GM12878 (cell line): ENCODE results near the gene TCERG1L. TPM values are rescaled to one million over a fixed set of nuclear protein-coding genes. Genes with fewer than 3 reads are reported as not detected.

Experiments used
- ATAC-seq: fragments of 200-7000 bp; cut with Tn5 transposase; 3 replicates; pipeline ENCODE4 v1.9.1; 2020; ENCODE audit warnings: mild to moderate bottlenecking, moderate library complexity
- BruUV-seq: library from RNA; stranded (reverse); fragments of 400-500 nt; replicated peaks from 2 replicates; lab custom pipeline; 2021; lab: Mats Ljungman, UMichigan
- CTCF ChIA-PET: fragments of 300-600 bp; sonication (Branson Sonifier 250); formaldehyde crosslinking; extraction: SDS; loops from one replicate; lab custom pipeline; 2021; ENCODE audit warnings: inconsistent platforms; lab: Yijun Ruan, JAX
- POLR2A ChIA-PET: fragments of 350-600 bp; formaldehyde crosslinking; extraction: SDS; loops from one replicate; lab custom pipeline; 2021; ENCODE audit warnings: inconsistent platforms; lab: Charles Lee
- RAD21 ChIA-PET: fragments of 300-600 bp; sonication (Branson Sonifier 250); formaldehyde crosslinking; loops from one replicate; lab custom pipeline; 2023; ENCODE audit warnings: antibody characterized with exemption; ENCODE audit not compliant: unreplicated experiment; lab: Charles Lee
- SMC1A ChIA-PET: fragments of 300-600 bp; sonication (Branson Sonifier 250); formaldehyde crosslinking; loops from one replicate; lab custom pipeline; 2023; ENCODE audit not compliant: unreplicated experiment, uncharacterized antibody; lab: Charles Lee
- DNase-seq: peaks from one replicate; pipeline ENCODE4 v3.0.0-alpha.2; 2011; ENCODE audit warnings: low read depth, low spot score
- FAIRE-seq: peaks from 3 replicates; lab custom pipeline; 2011; peaks lifted over from hg19 to GRCh38; lab: Jason Lieb, UNC
- H2AFZ ChIP-seq: 2 replicates; pipeline ENCODE4 v1.6.0; 2011; ENCODE audit warnings: low read depth, low read length, control low read depth; ENCODE audit not compliant: control insufficient read depth
- H3K27ac ChIP-seq: 2 replicates; pipeline ENCODE4 v1.5.1; 2011; ENCODE audit warnings: control low read depth; ENCODE audit not compliant: control insufficient read depth, insufficient read depth
- H3K27me3 ChIP-seq, 2 experiments: replicated peaks in 1 of 2; 2 replicates each; pipeline versions ENCODE4 v1.6.0 to v1.6.1; 2011; ENCODE audit warnings: low read length in 1 of 2; ENCODE audit not compliant: control insufficient read depth in 2 of 2, insufficient read depth in 2 of 2
- H3K36me3 ChIP-seq, 2 experiments: 2 replicates each; pipeline ENCODE4 v1.5.1; 2011; ENCODE audit warnings: low read length in 1 of 2; ENCODE audit not compliant: control insufficient read depth in 2 of 2, insufficient read depth in 2 of 2
- H3K4me1 ChIP-seq: 2 replicates; pipeline ENCODE4 v1.6.1; 2011; ENCODE audit warnings: mild to moderate bottlenecking, low read length, moderate library complexity, mixed read lengths; ENCODE audit not compliant: control insufficient read depth, insufficient read depth
- H3K4me2 ChIP-seq: 2 replicates; pipeline ENCODE4 v1.6.0; 2011; ENCODE audit warnings: control low read depth; ENCODE audit not compliant: control insufficient read depth, insufficient read depth
- H3K4me3 ChIP-seq: fragments of 200-600 bp; sonication (generic); 2 replicates; pipeline ENCODE4 v1.5.1; 2016
- H3K79me2 ChIP-seq: 2 replicates; pipeline ENCODE4 v1.6.0; 2011; ENCODE audit warnings: low read length; ENCODE audit not compliant: control insufficient read depth, insufficient read depth
- H3K9ac ChIP-seq: 2 replicates; pipeline ENCODE4 v1.8.0; 2011; ENCODE audit warnings: low read length, control low read depth, mixed read lengths; ENCODE audit not compliant: control insufficient read depth, insufficient read depth
- H3K9me3 ChIP-seq: replicated peaks from 3 replicates; pipeline ENCODE4 v1.5.1; 2011; ENCODE audit warnings: mild to moderate bottlenecking, low read length; ENCODE audit not compliant: control insufficient read depth, insufficient read depth
- H4K20me1 ChIP-seq: 2 replicates; pipeline ENCODE4 v1.6.0; 2011; ENCODE audit not compliant: control insufficient read depth, insufficient read depth
- BACH1 ChIP-seq: fragments of 450-650 bp; IDR thresholded peaks from 2 replicates; pipeline ENCODE4 v1.6.1; 2017; ENCODE audit warnings: mild to moderate bottlenecking, borderline replicate concordance
- BHLHE40 ChIP-seq, 2 experiments: fragments of 450-650 bp in 1 of 2; IDR thresholded peaks; 2 replicates each; pipeline ENCODE4 v1.6.1; 2011 to 2017; ENCODE audit warnings: low read depth in 2 of 2, borderline replicate concordance in 1 of 2, improper control_type of control experiment in 1 of 2, low read length in 1 of 2, mild to moderate bottlenecking in 1 of 2
- CBFB ChIP-seq: IDR thresholded peaks from 2 replicates; pipeline ENCODE4 v1.6.1; 2016; ENCODE audit warnings: antibody characterized with exemption, low read depth
- CBX3 ChIP-seq: fragments of 200-600 bp; sonication (generic); IDR thresholded peaks from 2 replicates; pipeline ENCODE4 v1.6.1; 2016; ENCODE audit warnings: low read depth, borderline replicate concordance
- EZH2 ChIP-seq: IDR thresholded peaks from 2 replicates; pipeline ENCODE4 v1.6.1; 2012; ENCODE audit warnings: low read depth, mild to moderate bottlenecking, control low read depth, inconsistent platforms, low read length, borderline replicate concordance; ENCODE audit not compliant: control insufficient read depth
- FOXM1 ChIP-seq: IDR thresholded peaks from 2 replicates; pipeline ENCODE4 v1.6.1; 2012; ENCODE audit warnings: low read depth, mild to moderate bottlenecking, inconsistent platforms, low read length, moderate library complexity
- GABPA ChIP-seq: IDR thresholded peaks from 2 replicates; pipeline ENCODE4 v1.6.1; 2014; ENCODE audit warnings: antibody characterized with exemption, low read depth, mild to moderate bottlenecking, inconsistent platforms
- IRF4 ChIP-seq: IDR thresholded peaks from 2 replicates; pipeline ENCODE4 v1.6.1; 2011; ENCODE audit warnings: low read depth, low read length
- JUNB ChIP-seq: IDR thresholded peaks from 2 replicates; pipeline ENCODE4 v1.6.1; 2016; ENCODE audit warnings: antibody characterized with exemption, mild to moderate bottlenecking
- KLF5 ChIP-seq: fragments of 450-650 bp; IDR thresholded peaks from 2 replicates; pipeline ENCODE4 v1.6.1; 2014; ENCODE audit warnings: mild to moderate bottlenecking; ENCODE audit not compliant: partially characterized antibody
- ZBED1 ChIP-seq: IDR thresholded peaks from 2 replicates; pipeline ENCODE4 v1.6.1; 2016; ENCODE audit warnings: borderline replicate concordance
- whole genome bisulfite sequencing: methylation state at CpG from one replicate; pipeline ENCODE4 v1.1.6; 2016; ENCODE audit warnings: low lambda C conversion rate; ENCODE audit not compliant: insufficient replicate concordance, insufficient coverage; ENCODE audit errors: missing lambda C conversion rate; 5-methylcytosine and 5-hydroxymethylcytosine counted together
- in situ Hi-C: fragments of 300-500 bp; cut with MboI; formaldehyde crosslinking; loops from 9 replicates; pipeline ENCODE4 v1.14.3; 2018; ENCODE audit warnings: mixed read lengths
- intact Hi-C: fragments of 100-400 bp; cut with micrococcal nuclease; formaldehyde crosslinking; loops from one replicate; pipeline ENCODE4 v1.14.2; 2022; ENCODE audit not compliant: unreplicated experiment
- polyA plus RNA-seq, 11 experiments: library from polyadenylated mRNA; depleted of rRNA in 4 of 11; unstranded in 6 of 11; stranded (reverse) in 5 of 11; fragments of >200 nt; fragmentation: Nextera tagmentation in 4 of 11; fragmentation: Illumina TruSeq in 1 of 11; extraction: Ambion mirVana in 4 of 11; extraction: Trizol in 1 of 11; gene quantifications; 1 replicate in 1 of 11; 2 replicates in 10 of 11; pipeline versions ENCODE4 v1.2.1 to v1.2.3, GENCODE V29; 2011 to 2016; ENCODE audit warnings: inconsistent platforms in 2 of 11, missing spikeins in 2 of 11, low read depth in 1 of 11
- total RNA-seq, 4 experiments: library from RNA; depleted of rRNA in 3 of 4; stranded (reverse); fragments of >200 nt in 3 of 4; fragmentation: Illumina TruSeq in 1 of 4; extraction: Trizol in 1 of 4; gene quantifications; 2 replicates each; pipeline versions ENCODE4 v1.2.1 to v1.2.3, GENCODE V29; 2013 to 2021
- TF ChIP-seq, protein P1 (sequence below): IDR thresholded peaks from 2 replicates; pipeline ENCODE4 v1.6.1; 2011; ENCODE audit warnings: borderline replicate concordance, low read depth, mild to moderate bottlenecking, moderate library complexity, low read length; ENCODE audit not compliant: insufficient read depth, poor library complexity, severe bottlenecking
- TF ChIP-seq, protein P2 (sequence below): IDR thresholded peaks from 2 replicates; pipeline ENCODE4 v1.6.1; 2012; ENCODE audit warnings: low read length, inconsistent platforms
- TF ChIP-seq, protein P3 (sequence below): fragments of 450-650 bp; IDR thresholded peaks from 2 replicates; pipeline ENCODE4 v1.6.1; 2017; ENCODE audit warnings: mild to moderate bottlenecking, low read depth, inconsistent platforms; ENCODE audit not compliant: poor library complexity, severe bottlenecking
- TF ChIP-seq, protein P4 (sequence below): IDR thresholded peaks from 2 replicates; pipeline ENCODE4 v1.6.1; 2011; ENCODE audit warnings: low read depth, low read length, improper control_type of control experiment, borderline replicate concordance
- TF ChIP-seq, protein P5 (sequence below): IDR thresholded peaks from 2 replicates; pipeline ENCODE4 v1.6.1; 2011; ENCODE audit warnings: low read depth, mild to moderate bottlenecking, low read length, moderate library complexity, borderline replicate concordance; ENCODE audit errors: extremely low read depth

TCERG1L gene
- total and polyA plus RNA-seq, 10 of the 15 experiments (the other 5 are each of a cell fraction or from before 2014, with no cell fraction given) = not detected

DNA sequence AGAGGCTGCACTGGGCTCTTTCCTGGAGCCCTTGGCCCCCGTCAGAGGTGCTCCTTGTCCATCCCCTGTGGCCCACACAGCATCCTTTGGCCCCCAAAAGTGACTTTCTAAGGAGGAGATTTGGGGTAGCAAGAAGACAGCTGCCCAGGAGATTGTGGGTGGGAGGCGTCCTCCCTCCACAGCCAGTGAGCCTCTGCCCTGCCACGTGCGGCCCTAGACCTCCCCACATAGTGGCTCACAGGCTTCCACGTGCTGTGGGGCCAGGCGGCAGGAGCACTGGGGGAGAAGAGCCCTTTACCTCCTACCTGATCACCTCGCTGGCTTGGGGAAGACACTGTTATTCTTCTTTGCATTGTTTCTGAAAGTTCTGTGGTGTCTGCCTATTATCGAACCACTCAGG, 178.8 kb downstream of the TCERG1L start:
- H3K27ac ChIP-seq = no peak overlapping the region
- SMC1A ChIA-PET = no interaction called here
- no peak overlapping the region for H3K9ac ChIP-seq
- BruUV-seq = no TSS peak
- no peaks in the 10 kb centered on the region; the same call in 2 of the 3 replicates for H3K9me3 ChIP-seq
- POLR2A ChIA-PET = no interaction called here
- 8% methylated on average over 7 of the region's 8 CpGs for WGBS
- no peaks in the 10 kb centered on the region for H3K27me3 ChIP-seq
- no peak for FAIRE-seq
- RAD21 ChIA-PET = no interaction called here
- ATAC-seq = no peak
- no peak overlapping the region for H3K4me3 ChIP-seq
- no peaks in the 10 kb centered on the region for H3K36me3 ChIP-seq
- no peaks in the 10 kb centered on the region for H3K4me1 ChIP-seq
- no peak overlapping the region for H2AFZ ChIP-seq
- in situ Hi-C loops (no loop called here), intact Hi-C loops (no loop called here)
- DNase-seq = no peak
- H3K4me2 ChIP-seq = no peak overlapping the region
- no peaks in the 10 kb centered on the region for H3K79me2 ChIP-seq
- H4K20me1 ChIP-seq = no peaks in the 10 kb centered on the region
- CTCF ChIA-PET = no interaction called here
- no peak for TF ChIP-seq JUNB
- TF ChIP-seq, protein P1, sequence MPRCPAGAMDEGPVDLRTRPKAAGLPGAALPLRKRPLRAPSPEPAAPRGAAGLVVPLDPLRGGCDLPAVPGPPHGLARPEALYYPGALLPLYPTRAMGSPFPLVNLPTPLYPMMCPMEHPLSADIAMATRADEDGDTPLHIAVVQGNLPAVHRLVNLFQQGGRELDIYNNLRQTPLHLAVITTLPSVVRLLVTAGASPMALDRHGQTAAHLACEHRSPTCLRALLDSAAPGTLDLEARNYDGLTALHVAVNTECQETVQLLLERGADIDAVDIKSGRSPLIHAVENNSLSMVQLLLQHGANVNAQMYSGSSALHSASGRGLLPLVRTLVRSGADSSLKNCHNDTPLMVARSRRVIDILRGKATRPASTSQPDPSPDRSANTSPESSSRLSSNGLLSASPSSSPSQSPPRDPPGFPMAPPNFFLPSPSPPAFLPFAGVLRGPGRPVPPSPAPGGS = no peak
- TF ChIP-seq IRF4 = no peak
- no peak for TF ChIP-seq EZH2
- TF ChIP-seq, protein P2, sequence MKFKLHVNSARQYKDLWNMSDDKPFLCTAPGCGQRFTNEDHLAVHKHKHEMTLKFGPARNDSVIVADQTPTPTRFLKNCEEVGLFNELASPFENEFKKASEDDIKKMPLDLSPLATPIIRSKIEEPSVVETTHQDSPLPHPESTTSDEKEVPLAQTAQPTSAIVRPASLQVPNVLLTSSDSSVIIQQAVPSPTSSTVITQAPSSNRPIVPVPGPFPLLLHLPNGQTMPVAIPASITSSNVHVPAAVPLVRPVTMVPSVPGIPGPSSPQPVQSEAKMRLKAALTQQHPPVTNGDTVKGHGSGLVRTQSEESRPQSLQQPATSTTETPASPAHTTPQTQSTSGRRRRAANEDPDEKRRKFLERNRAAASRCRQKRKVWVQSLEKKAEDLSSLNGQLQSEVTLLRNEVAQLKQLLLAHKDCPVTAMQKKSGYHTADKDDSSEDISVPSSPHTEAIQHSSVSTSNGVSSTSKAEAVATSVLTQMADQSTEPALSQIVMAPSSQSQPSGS = no peak
- TF ChIP-seq, protein P3, sequence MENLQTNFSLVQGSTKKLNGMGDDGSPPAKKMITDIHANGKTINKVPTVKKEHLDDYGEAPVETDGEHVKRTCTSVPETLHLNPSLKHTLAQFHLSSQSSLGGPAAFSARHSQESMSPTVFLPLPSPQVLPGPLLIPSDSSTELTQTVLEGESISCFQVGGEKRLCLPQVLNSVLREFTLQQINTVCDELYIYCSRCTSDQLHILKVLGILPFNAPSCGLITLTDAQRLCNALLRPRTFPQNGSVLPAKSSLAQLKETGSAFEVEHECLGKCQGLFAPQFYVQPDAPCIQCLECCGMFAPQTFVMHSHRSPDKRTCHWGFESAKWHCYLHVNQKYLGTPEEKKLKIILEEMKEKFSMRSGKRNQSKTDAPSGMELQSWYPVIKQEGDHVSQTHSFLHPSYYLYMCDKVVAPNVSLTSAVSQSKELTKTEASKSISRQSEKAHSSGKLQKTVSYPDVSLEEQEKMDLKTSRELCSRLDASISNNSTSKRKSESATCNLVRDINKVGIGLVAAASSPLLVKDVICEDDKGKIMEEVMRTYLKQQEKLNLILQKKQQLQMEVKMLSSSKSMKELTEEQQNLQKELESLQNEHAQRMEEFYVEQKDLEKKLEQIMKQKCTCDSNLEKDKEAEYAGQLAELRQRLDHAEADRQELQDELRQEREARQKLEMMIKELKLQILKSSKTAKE = no peak
- TF ChIP-seq CBFB = no peak
- no peak for TF ChIP-seq BHLHE40 (IDR thresholded peaks at IDR 0.05; ENCODE audit: borderline replicate concordance in 1 of 2, low read depth in 2 of 2, low read length in 1 of 2)
- no peak for TF ChIP-seq BACH1
- no peak for TF ChIP-seq GABPA
- TF ChIP-seq, protein P4, sequence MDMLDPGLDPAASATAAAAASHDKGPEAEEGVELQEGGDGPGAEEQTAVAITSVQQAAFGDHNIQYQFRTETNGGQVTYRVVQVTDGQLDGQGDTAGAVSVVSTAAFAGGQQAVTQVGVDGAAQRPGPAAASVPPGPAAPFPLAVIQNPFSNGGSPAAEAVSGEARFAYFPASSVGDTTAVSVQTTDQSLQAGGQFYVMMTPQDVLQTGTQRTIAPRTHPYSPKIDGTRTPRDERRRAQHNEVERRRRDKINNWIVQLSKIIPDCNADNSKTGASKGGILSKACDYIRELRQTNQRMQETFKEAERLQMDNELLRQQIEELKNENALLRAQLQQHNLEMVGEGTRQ = no peak
- no peak for TF ChIP-seq ZBED1
- no peak for TF ChIP-seq KLF5
- no peak for TF ChIP-seq FOXM1
- no peak for TF ChIP-seq CBX3
- TF ChIP-seq, protein P5, sequence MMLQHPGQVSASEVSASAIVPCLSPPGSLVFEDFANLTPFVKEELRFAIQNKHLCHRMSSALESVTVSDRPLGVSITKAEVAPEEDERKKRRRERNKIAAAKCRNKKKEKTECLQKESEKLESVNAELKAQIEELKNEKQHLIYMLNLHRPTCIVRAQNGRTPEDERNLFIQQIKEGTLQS = no peak
